GM19035 (cell line): ENCODE data around the gene MVK.
"Not testable (repeated sequence)": the region's sequence is repeated elsewhere in the genome, so short reads cannot be mapped to it uniquely, and the experiment has no call there.

ENCODE experiments used
- ATAC-seq: cut with Tn5 transposase; IDR thresholded peaks from one replicate; pipeline ENCODE4 v1.9.1; 2021; ENCODE audit not compliant: unreplicated experiment

The MVK gene

GRCh38 chr12:109588461-109589239 is 15.1 kb downstream of the MVK start:
- ATAC-seq: no peak

- no peak for ATAC-seq
Measured at GRCh38 chr12:109589240-109589590, 15.6 kb downstream of the MVK start.

- no peak for ATAC-seq
Measured at GRCh38 chr12:109589691-109590245, 16.2 kb downstream of the MVK start.

- no peak for ATAC-seq
Measured at GRCh38 chr12:109590566-109590965, 17.0 kb downstream of the MVK start.

- ATAC-seq: no peak
Measured at GRCh38 chr12:109591041-109591440, 17.4 kb downstream of the MVK start.

GRCh38 chr12:109592195-109592904 is 18.8 kb downstream of the MVK start:
- ATAC-seq: no peak

GRCh38 chr12:109592905-109593272 is 19.3 kb downstream of the MVK start:
- no peak for ATAC-seq

- ATAC-seq: no peak
Measured at GRCh38 chr12:109594556-109595317, 21.1 kb downstream of the MVK start.

- no peak for ATAC-seq
Measured at GRCh38 chr12:109595321-109595902, 21.8 kb downstream of the MVK start.

- ATAC-seq: no peak
Measured at GRCh38 chr12:109596418-109597244, 23.0 kb downstream of the MVK start.

- ATAC-seq: no peak
Measured at GRCh38 chr12:109597414-109597794, 23.8 kb downstream of the MVK start.

GRCh38 chr12:109597795-109598427 is 24.3 kb downstream of the MVK start:
- no peak for ATAC-seq

GRCh38 chr12:109598428-109598854 is 24.8 kb downstream of the MVK start:
- no peak for ATAC-seq

GRCh38 chr12:109599087-109599486 is 25.5 kb downstream of the MVK start:
- no peak for ATAC-seq

GRCh38 chr12:109600481-109600880 is 26.9 kb downstream of the MVK start:
- no peak for ATAC-seq

- no peak for ATAC-seq
Measured at GRCh38 chr12:109600995-109601394, 27.4 kb downstream of the MVK start.

GRCh38 chr12:109601557-109601956 is 28.0 kb downstream of the MVK start:
- ATAC-seq: no peak

GRCh38 chr12:109602132-109602531 is 28.5 kb downstream of the MVK start:
- not testable (repeated sequence) for ATAC-seq

- no peak for ATAC-seq
Measured at GRCh38 chr12:109604132-109604585, 30.6 kb downstream of the MVK start.

GRCh38 chr12:109605016-109605415 is 31.4 kb downstream of the MVK start:
- no peak for ATAC-seq
